ENCODE measurements around the gene SEPTIN5.
A peak's percentile ranks its signal among the peaks of the same experiment; 100 is the strongest.

Gene SEPTIN5

GRCh38 chr22:19728271-19728670, 14.0 kb downstream of the SEPTIN5 start:
- TF ChIP-seq CTCF (IDR thresholded peaks at IDR 0.05; ENCODE audit: low read depth, low read length): no peak
- TF ChIP-seq EZH2phosphoT487 (IDR thresholded peaks at IDR 0.05; ENCODE audit: low read depth): no peak
- Histone ChIP-seq H3K36me3 (replicated peaks; ENCODE audit: low read depth, low read length) (no peaks in the 10 kb centered on the region), H3K27me3 (ENCODE audit: low read depth, low read length) (no peaks in the 10 kb centered on the region), H3K9me3 (ENCODE audit: insufficient read depth, low read length) (no peaks in the 10 kb centered on the region), H3K79me2 (ENCODE audit: low read length) (no peaks in the 10 kb centered on the region), H3K27ac (ENCODE audit: low read length) (no peak overlapping the region), H3K4me2 (ENCODE audit: low read length) (no peak overlapping the region), H2AFZ (ENCODE audit: low read depth, low read length) (no peak overlapping the region), H3K9ac (ENCODE audit: low read length) (no peak overlapping the region), H3K4me1 (ENCODE audit: low read length) (no peaks in the 10 kb centered on the region), H3K4me3 (ENCODE audit: low read length) (no peak overlapping the region), H4K20me1 (ENCODE audit: insufficient read depth, low read length) (no peaks in the 10 kb centered on the region)

- no peak overlapping the region for H3K4me2 ChIP-seq (ENCODE audit: low read length)
- no peaks in the 10 kb centered on the region for H3K27me3 ChIP-seq (ENCODE audit: low read depth, low read length)
Observed at GRCh38 chr22:19728836-19729235, 14.5 kb downstream of the SEPTIN5 start.

GRCh38 chr22:19729507-19729906, 15.2 kb downstream of the SEPTIN5 start:
- Histone ChIP-seq H3K9me3 (ENCODE audit: insufficient read depth, low read length) (no peaks in the 10 kb centered on the region), H4K20me1 (ENCODE audit: insufficient read depth, low read length) (no peaks in the 10 kb centered on the region), H3K27ac (ENCODE audit: low read length) (no peak overlapping the region), H3K9ac (ENCODE audit: low read length) (no peak overlapping the region), H3K4me1 (ENCODE audit: low read length) (no peaks in the 10 kb centered on the region), H3K4me2 (ENCODE audit: low read length) (no peak overlapping the region), H2AFZ (ENCODE audit: low read depth, low read length) (no peak overlapping the region), H3K79me2 (ENCODE audit: low read length) (no peaks in the 10 kb centered on the region), H3K27me3 (ENCODE audit: low read depth, low read length) (no peaks in the 10 kb centered on the region), H3K36me3 (replicated peaks; ENCODE audit: low read depth, low read length) (no peaks in the 10 kb centered on the region), H3K4me3 (ENCODE audit: low read length) (no peak overlapping the region)
- TF ChIP-seq CTCF (IDR thresholded peaks at IDR 0.05; ENCODE audit: low read depth, low read length): no peak
- no peak for TF ChIP-seq EZH2phosphoT487 (IDR thresholded peaks at IDR 0.05; ENCODE audit: low read depth)

More at GRCh38 chr22:19728836-19729235, 14.5 kb downstream of the SEPTIN5 start:
- Histone ChIP-seq H3K36me3 (replicated peaks; ENCODE audit: low read depth, low read length) (no peaks in the 10 kb centered on the region), H3K4me3 (ENCODE audit: low read length) (no peak overlapping the region), H3K9ac (ENCODE audit: low read length) (no peak overlapping the region), H4K20me1 (ENCODE audit: insufficient read depth, low read length) (no peaks in the 10 kb centered on the region), H3K27ac (ENCODE audit: low read length) (no peak overlapping the region), H2AFZ (ENCODE audit: low read depth, low read length) (no peak overlapping the region), H3K9me3 (ENCODE audit: insufficient read depth, low read length) (no peaks in the 10 kb centered on the region), H3K79me2 (ENCODE audit: low read length) (no peaks in the 10 kb centered on the region), H3K4me1 (ENCODE audit: low read length) (no peaks in the 10 kb centered on the region)
- TF ChIP-seq EZH2phosphoT487 (IDR thresholded peaks at IDR 0.05; ENCODE audit: low read depth) (no peak), CTCF (IDR thresholded peaks at IDR 0.05; ENCODE audit: low read depth, low read length) (no peak)

DNA sequence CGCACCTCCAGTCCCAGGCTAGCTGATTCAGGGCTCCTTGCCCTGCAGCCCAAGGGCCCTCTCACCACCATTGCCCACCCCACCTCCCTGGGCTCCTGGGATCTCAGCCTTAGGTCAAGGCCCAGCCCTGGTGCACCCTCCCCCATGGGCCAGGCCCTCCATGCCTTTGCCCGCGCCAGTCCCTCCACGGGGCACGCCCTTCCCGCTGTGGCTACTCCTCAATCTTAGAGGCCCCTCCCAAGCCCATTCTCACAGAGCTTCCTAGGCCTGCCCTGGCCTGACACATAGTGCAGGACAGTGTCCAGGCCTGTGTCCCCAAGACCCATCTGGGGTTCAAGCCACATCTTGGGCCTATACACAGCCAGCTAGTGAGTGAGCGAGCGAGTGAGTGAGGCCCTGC, 15.9 kb downstream of the SEPTIN5 start:
- no peaks in the 10 kb centered on the region for H3K9me3 ChIP-seq (ENCODE audit: insufficient read depth, low read length)
- no peaks in the 10 kb centered on the region for H3K27me3 ChIP-seq (ENCODE audit: low read depth, low read length)
- TF ChIP-seq EZH2phosphoT487 (IDR thresholded peaks at IDR 0.05; ENCODE audit: low read depth) (no peak), CTCF (IDR thresholded peaks at IDR 0.05; ENCODE audit: low read depth, low read length) (no peak)
- peak overlapping the region; percentile 96 for H2AFZ ChIP-seq (ENCODE audit: low read depth, low read length)
- no peaks in the 10 kb centered on the region for H3K4me1 ChIP-seq (ENCODE audit: low read length)
- no peaks in the 10 kb centered on the region for H3K36me3 ChIP-seq (replicated peaks; ENCODE audit: low read depth, low read length)
- H3K9ac ChIP-seq (ENCODE audit: low read length): peak overlapping the region; percentile 24; the same call in 1 of the 2 replicates
- peak overlapping the region; percentile 75 for H3K4me2 ChIP-seq (ENCODE audit: low read length)
- no peak overlapping the region for H3K27ac ChIP-seq (ENCODE audit: low read length)
- peak overlapping the region; percentile 74 for H3K4me3 ChIP-seq (ENCODE audit: low read length)
- no peaks in the 10 kb centered on the region for H4K20me1 ChIP-seq (ENCODE audit: insufficient read depth, low read length)
- H3K79me2 ChIP-seq (ENCODE audit: low read length): no peaks in the 10 kb centered on the region
